H1 (cell line): ENCODE measurements around the gene PAK6. TPM values are rescaled to one million over a fixed set of nuclear protein-coding genes. Genes with fewer than 3 reads are reported as not detected.

ENCODE experiments used
- CTCF ChIA-PET: fragments of 300-600 bp; sonication (Branson Sonifier 250); formaldehyde crosslinking; loops from one replicate; lab custom pipeline; 2021; ENCODE audit not compliant: partially characterized antibody; lab: Charles Lee
- POLR2A ChIA-PET: fragments of 300-600 bp; sonication (Branson Sonifier 250); formaldehyde crosslinking; loops from one replicate; lab custom pipeline; 2021; ENCODE audit warnings: inconsistent platforms; ENCODE audit not compliant: partially characterized antibody; lab: Charles Lee
- DNase-seq, 2 experiments: peaks; one replicate each; pipeline versions ENCODE4 v3.0.0 to v3.0.0-alpha.2; 2010 to 2022; ENCODE audit warnings: low spot score in 2 of 2, low read depth in 1 of 2, mixed read lengths in 1 of 2
- FAIRE-seq: peaks from 2 replicates; lab custom pipeline; 2011; peaks lifted over from hg19 to GRCh38; lab: Jason Lieb, UNC
- H2AFZ ChIP-seq: 2 replicates; pipeline ENCODE4 v1.8.1; 2012; ENCODE audit warnings: low read length, inconsistent platforms
- H2AK5ac ChIP-seq: 2 replicates; pipeline ENCODE4 v1.6.1; 2013; ENCODE audit warnings: low read depth, low read length
- H2BK120ac ChIP-seq: replicated peaks from 2 replicates; pipeline ENCODE3; 2013; ENCODE audit warnings: low read depth, low read length, inconsistent platforms
- H2BK12ac ChIP-seq: 2 replicates; pipeline ENCODE4 v1.6.1; 2013; ENCODE audit warnings: low read depth, low read length
- H2BK15ac ChIP-seq: 2 replicates; pipeline ENCODE4 v1.6.1; 2013; ENCODE audit warnings: low read length
- H2BK20ac ChIP-seq: 2 replicates; pipeline ENCODE4 v1.6.1; 2013; ENCODE audit warnings: low read length
- H2BK5ac ChIP-seq: 2 replicates; pipeline ENCODE4 v1.6.1; 2013; ENCODE audit warnings: low read depth, low read length
- H3K14ac ChIP-seq: 2 replicates; pipeline ENCODE4 v1.6.1; 2013; ENCODE audit warnings: inconsistent platforms; ENCODE audit not compliant: insufficient read length
- H3K18ac ChIP-seq: 2 replicates; pipeline ENCODE4 v1.6.1; 2013; ENCODE audit warnings: low read length; ENCODE audit errors: extremely low read depth
- H3K23ac ChIP-seq: 2 replicates; pipeline ENCODE4 v1.6.1; 2013; ENCODE audit warnings: inconsistent platforms; ENCODE audit not compliant: insufficient read length
- H3K23me2 ChIP-seq: 2 replicates; pipeline ENCODE4 v1.6.1; 2013; ENCODE audit warnings: low read depth, low read length
- H3K27ac ChIP-seq: 2 replicates; pipeline ENCODE4 v1.6.1; 2011; ENCODE audit warnings: low read depth, low read length, inconsistent platforms
- H3K27me3 ChIP-seq, 4 experiments: replicated peaks in 1 of 4; 1 replicate in 1 of 4; 2 replicates in 3 of 4; pipeline versions ENCODE4 v1.6.1 to v1.8.1; 2011 to 2013; ENCODE audit warnings: low read length in 3 of 4, mild to moderate bottlenecking in 3 of 4, inconsistent platforms in 2 of 4, mixed read lengths in 2 of 4, moderate library complexity in 1 of 4; ENCODE audit not compliant: control insufficient read depth in 3 of 4, insufficient read depth in 3 of 4; ENCODE audit errors: extremely low read depth in 1 of 4
- H3K36me3 ChIP-seq, 4 experiments: 2 replicates each; pipeline versions ENCODE4 v1.6.1 to v1.8.1; 2011 to 2013; ENCODE audit warnings: mild to moderate bottlenecking in 4 of 4, low read length in 3 of 4, moderate library complexity in 2 of 4, control low read depth in 1 of 4, inconsistent platforms in 1 of 4; ENCODE audit not compliant: insufficient read depth in 4 of 4, control insufficient read depth in 2 of 4
- H3K4ac ChIP-seq: replicated peaks from 2 replicates; pipeline ENCODE3; 2013; ENCODE audit warnings: low read length, low read depth, mixed read lengths, inconsistent platforms; ENCODE audit not compliant: insufficient read length
- H3K4me1 ChIP-seq, 4 experiments: replicated peaks in 1 of 4; 1 replicate in 1 of 4; 2 replicates in 3 of 4; pipeline versions ENCODE4 v1.6.1 to v1.8.1; 2011 to 2013; ENCODE audit warnings: low read length in 3 of 4, inconsistent platforms in 2 of 4, mixed read lengths in 1 of 4; ENCODE audit not compliant: insufficient read depth in 4 of 4, control insufficient read depth in 3 of 4
- H3K4me2 ChIP-seq, 2 experiments: 2 replicates each; pipeline versions ENCODE4 v1.6.1 to v1.8.1; 2011 to 2013; ENCODE audit warnings: low read depth in 2 of 2, low read length in 2 of 2, control low read depth in 1 of 2, inconsistent platforms in 1 of 2, mild to moderate bottlenecking in 1 of 2; ENCODE audit not compliant: insufficient read depth in 1 of 2
- H3K4me3 ChIP-seq, 4 experiments: fragments of 200-600, 300-600 bp in 1 of 4; sonication (generic), shearing (Covaris generic), sonication (Bioruptor Twin) in 1 of 4; 2 replicates each; pipeline versions ENCODE4 v1.5.1 to v1.8.1; 2011 to 2016; ENCODE audit warnings: low read length in 4 of 4, low read depth in 3 of 4, control low read depth in 2 of 4, inconsistent platforms in 2 of 4, mild to moderate bottlenecking in 2 of 4, mixed read lengths in 1 of 4, moderate library complexity in 1 of 4; ENCODE audit not compliant: insufficient read depth in 2 of 4; ENCODE audit errors: extremely low read depth in 1 of 4
- H3K56ac ChIP-seq: replicated peaks from 2 replicates; pipeline ENCODE3; 2013; ENCODE audit warnings: low read depth, mild to moderate bottlenecking, mixed read lengths, low read length, inconsistent platforms; ENCODE audit not compliant: insufficient read length
- H3K79me1 ChIP-seq: 2 replicates; pipeline ENCODE4 v1.6.1; 2013; ENCODE audit warnings: low read depth, low read length, control low read depth
- H3K79me2 ChIP-seq, 2 experiments: 2 replicates each; pipeline versions ENCODE4 v1.6.1 to v1.8.1; 2012 to 2013; ENCODE audit warnings: low read length in 2 of 2, mild to moderate bottlenecking in 2 of 2, inconsistent platforms in 1 of 2; ENCODE audit not compliant: insufficient read depth in 2 of 2, control insufficient read depth in 1 of 2
- H3K9ac ChIP-seq, 4 experiments: replicated peaks in 1 of 4; 1 replicate in 1 of 4; 2 replicates in 3 of 4; pipeline versions ENCODE4 v1.6.1 to v1.8.1; 2011 to 2013; ENCODE audit warnings: low read depth in 3 of 4, low read length in 3 of 4, control low read depth in 2 of 4, mild to moderate bottlenecking in 2 of 4, moderate library complexity in 2 of 4, inconsistent platforms in 1 of 4; ENCODE audit errors: extremely low read depth in 1 of 4
- H3K9me3 ChIP-seq, 2 experiments: 2 replicates each; pipeline versions ENCODE4 v1.6.1 to v1.8.1; 2012 to 2013; ENCODE audit warnings: mild to moderate bottlenecking in 2 of 2, moderate library complexity in 2 of 2, control low read depth in 1 of 2, inconsistent platforms in 1 of 2, low read depth in 1 of 2, low read length in 1 of 2, mixed read lengths in 1 of 2; ENCODE audit not compliant: insufficient read depth in 2 of 2
- H4K20me1 ChIP-seq, 2 experiments: replicated peaks in 1 of 2; 2 replicates each; pipeline versions ENCODE3 to v1.8.1; 2011 to 2013; ENCODE audit warnings: inconsistent platforms in 2 of 2, low read length in 2 of 2, mild to moderate bottlenecking in 1 of 2; ENCODE audit not compliant: insufficient read depth in 2 of 2, control insufficient read depth in 1 of 2
- H4K5ac ChIP-seq: 2 replicates; pipeline ENCODE4 v1.6.1; 2013; ENCODE audit warnings: low read length, low read depth, mixed read lengths, inconsistent platforms; ENCODE audit not compliant: insufficient read length
- H4K8ac ChIP-seq: 2 replicates; pipeline ENCODE4 v1.8.0; 2013; ENCODE audit warnings: mild to moderate bottlenecking, moderate library complexity, low read length, inconsistent platforms; ENCODE audit not compliant: insufficient read depth; ENCODE audit errors: extremely low read depth
- H4K91ac ChIP-seq: replicated peaks from 2 replicates; pipeline ENCODE3; 2013; ENCODE audit warnings: low read length, mixed read lengths, inconsistent platforms; ENCODE audit not compliant: insufficient read length
- BCL11A ChIP-seq, 2 experiments: IDR thresholded peaks; one replicate each; pipeline ENCODE4 v1.6.1; 2011; ENCODE audit warnings: low read depth in 2 of 2, low read length in 2 of 2, mild to moderate bottlenecking in 2 of 2
- CBX8 ChIP-seq: fragments of 300-800, 300-1000 bp; sonication (generic); IDR thresholded peaks from 2 replicates; pipeline ENCODE4 v1.7.1; 2016; ENCODE audit warnings: low read depth, low read length, borderline replicate concordance
- CREB1 ChIP-seq: IDR thresholded peaks from 2 replicates; pipeline ENCODE4 v1.6.1; 2012; ENCODE audit warnings: inconsistent platforms
- EZH2 ChIP-seq: fragments of 200-600 bp; sonication (generic); IDR thresholded peaks from 2 replicates; pipeline ENCODE4 v1.7.1; 2012; ENCODE audit warnings: low read depth, mild to moderate bottlenecking, moderate library complexity, low read length, inconsistent platforms; ENCODE audit not compliant: severe bottlenecking
- JUND ChIP-seq: IDR thresholded peaks from 2 replicates; pipeline ENCODE4 v1.6.1; 2011; ENCODE audit warnings: mild to moderate bottlenecking, improper control_type of control experiment, low read length
- KDM4A ChIP-seq: IDR thresholded peaks from one replicate; pipeline ENCODE4 v1.7.1; 2012; ENCODE audit warnings: low read depth, mild to moderate bottlenecking, moderate library complexity, low read length, inconsistent platforms; ENCODE audit not compliant: severe bottlenecking
- KDM5A ChIP-seq: fragments of 200-600 bp; IDR thresholded peaks from 2 replicates; pipeline ENCODE4 v1.7.1; 2012; ENCODE audit warnings: mild to moderate bottlenecking, low read length, inconsistent platforms, mixed read lengths
- SUZ12 ChIP-seq: fragments of 200-600 bp; sonication (generic); IDR thresholded peaks from 2 replicates; pipeline ENCODE4 v1.6.1; 2012; ENCODE audit warnings: mild to moderate bottlenecking, inconsistent platforms, low read length, moderate library complexity, mixed read lengths
- USF2 ChIP-seq: IDR thresholded peaks from 2 replicates; pipeline ENCODE4 v1.6.1; 2011; ENCODE audit warnings: low read length, improper control_type of control experiment
- YY1 ChIP-seq: IDR thresholded peaks from 2 replicates; pipeline ENCODE4 v1.6.1; 2011; ENCODE audit warnings: low read depth, mild to moderate bottlenecking, low read length
- WGBS, 2 experiments: shearing (Covaris generic) in 1 of 2; methylation state at CpG; one replicate each; pipeline versions ENCODE4 v1.1.6 to v1.1.7; 2013 to 2015; ENCODE audit warnings: low lambda C conversion rate in 2 of 2, mixed read lengths in 2 of 2, inconsistent platforms in 1 of 2, low coverage in 1 of 2, missing lambda C conversion rate in 1 of 2; ENCODE audit not compliant: insufficient replicate concordance in 2 of 2, insufficient coverage in 1 of 2, insufficient read length in 1 of 2; ENCODE audit errors: extremely low coverage in 1 of 2, missing lambda C conversion rate in 1 of 2; 5-methylcytosine and 5-hydroxymethylcytosine counted together
- polyA plus RNA-seq, 7 experiments: library from polyadenylated mRNA; depleted of rRNA in 3 of 7; stranded (reverse) in 5 of 7; unstranded in 2 of 7; fragments of >200 nt in 5 of 7; fragments of 200-250 nt in 2 of 7; gene quantifications; 1 replicate in 5 of 7; 2 replicates in 1 of 7; 4 replicates in 1 of 7; pipeline versions ENCODE4 v1.2.1 to v1.2.3, GENCODE V29; 2011 to 2013; ENCODE audit warnings: missing spikeins in 2 of 7, mixed read lengths in 2 of 7
- total RNA-seq: library from RNA; stranded (reverse); fragmentation: NEBNext Ultra II Directional; extraction: Animal tissue kit (Norgen Biotek cat#: 25700); gene quantifications from 2 replicates; pipeline ENCODE4 v1.2.1, GENCODE V29; 2021

PAK6 gene
- total and polyA plus RNA-seq, 2 of the 8 experiments (the other 6 are each of a cell fraction or from before 2014, with no cell fraction given), result 6.9 to 9.4 TPM

- 67% methylated on average over 6 of the region's 7 CpGs; no CpG with 5 or more reads in 1 of the 2 experiments for WGBS, 2 experiments
- Histone ChIP-seq H3K4me2 (no peak overlapping the region), H3K4ac (peak overlapping the region; percentile 25), H3K14ac (no peak overlapping the region), H2AFZ (0 out of 2 replicates have a peak overlapping the region, but pooled peaks have one; percentile 64), H2BK120ac (no peak overlapping the region), H2BK20ac (peak overlapping the region; percentile 4; the same call in 1 of the 2 replicates), H3K79me2 (no peaks in the 10 kb centered on the region)
- no peak for TF ChIP-seq SUZ12
- no peak for TF ChIP-seq JUND
- TF ChIP-seq CREB1, result no peak
- TF ChIP-seq CBX8, result no peak
- no peak for TF ChIP-seq BCL11A (IDR thresholded peaks at IDR 0.05; ENCODE audit: low read depth in 2 of 2, low read length in 2 of 2)
- no peak for TF ChIP-seq KDM4A
- TF ChIP-seq KDM5A, result no peak
- no peak for TF ChIP-seq YY1
- no peak for TF ChIP-seq USF2
- no peak for TF ChIP-seq EZH2
- TF ChIP-seq, all 59 proteins: peak for 0
- Histone ChIP-seq H3K4me1 (peaks cover 0 to 33% (median 25%) of the 10 kb centered on the region in 4 experiments; a peak in 6 of 7 replicates), H3K27ac (no peak overlapping the region), H4K8ac (no peak overlapping the region), H3K27me3 (peaks cover 0 to 6% (median 0%) of the 10 kb centered on the region in 4 experiments; a peak in 3 of 7 replicates), H3K18ac (no peak overlapping the region), H2BK5ac (peak overlapping the region; percentile 56; the same call in 1 of the 2 replicates), H2BK12ac (peak overlapping the region; percentile 90; the same call in 1 of the 2 replicates), H3K79me1 (no peaks in the 10 kb centered on the region), H4K91ac (no peak overlapping the region), H3K56ac (no peak overlapping the region), H3K36me3 (no peaks in the 10 kb centered on the region), H3K23me2 (no peaks in the 10 kb centered on the region; the same call in 1 of the 2 replicates), H3K9ac (no peak overlapping the region; a peak in 1 of 7 replicates), H3K23ac (no peak overlapping the region), H4K20me1 (peaks cover 0 to 4% of the 10 kb centered on the region in 2 experiments), H2BK15ac (peak overlapping the region; percentile 99; the same call in 1 of the 2 replicates), H4K5ac (no peak overlapping the region), H2AK5ac (peak overlapping the region; percentile 6; the same call in 1 of the 2 replicates), H3K9me3 (no peaks in the 10 kb centered on the region), H3K4me3 (0 out of 8 replicates have a peak overlapping the region, but pooled peaks of 1 of the 4 experiments have one; percentile 19)
- POLR2A ChIA-PET, result interaction anchor here (0.6 to 6.0 kb wide), 11 partner anchors 13 to 30 kb away, joined by 3 to 29 read pairs (median 4); partner anchors contain the start of gene ANKRD63
- FAIRE-seq, result no peak
- DNase-seq, result no peak
- CTCF ChIA-PET, result interaction anchor here (0.7 to 23.9 kb wide), 14 partner anchors 8 to 115 kb away, joined by 3 to 584 read pairs (median 7); partner anchors contain the start of genes ANKRD63, CCDC9B and INAFM2
Measured at GRCh38 chr15:40306908-40307307, 68.0 kb downstream of the PAK6 start.
